HG02763 (cell line): Measurements from ENCODE around the gene CFAP46.
"Not testable (repeated sequence)": the region's sequence is repeated elsewhere in the genome, so short reads cannot be mapped to it uniquely, and the experiment has no call there.

Experiments used
- ATAC-seq: cut with Tn5 transposase; IDR thresholded peaks from one replicate; pipeline ENCODE4 v1.9.1; 2021; ENCODE audit warnings: mild to moderate bottlenecking, moderate library complexity; ENCODE audit not compliant: unreplicated experiment

Gene CFAP46

DNA sequence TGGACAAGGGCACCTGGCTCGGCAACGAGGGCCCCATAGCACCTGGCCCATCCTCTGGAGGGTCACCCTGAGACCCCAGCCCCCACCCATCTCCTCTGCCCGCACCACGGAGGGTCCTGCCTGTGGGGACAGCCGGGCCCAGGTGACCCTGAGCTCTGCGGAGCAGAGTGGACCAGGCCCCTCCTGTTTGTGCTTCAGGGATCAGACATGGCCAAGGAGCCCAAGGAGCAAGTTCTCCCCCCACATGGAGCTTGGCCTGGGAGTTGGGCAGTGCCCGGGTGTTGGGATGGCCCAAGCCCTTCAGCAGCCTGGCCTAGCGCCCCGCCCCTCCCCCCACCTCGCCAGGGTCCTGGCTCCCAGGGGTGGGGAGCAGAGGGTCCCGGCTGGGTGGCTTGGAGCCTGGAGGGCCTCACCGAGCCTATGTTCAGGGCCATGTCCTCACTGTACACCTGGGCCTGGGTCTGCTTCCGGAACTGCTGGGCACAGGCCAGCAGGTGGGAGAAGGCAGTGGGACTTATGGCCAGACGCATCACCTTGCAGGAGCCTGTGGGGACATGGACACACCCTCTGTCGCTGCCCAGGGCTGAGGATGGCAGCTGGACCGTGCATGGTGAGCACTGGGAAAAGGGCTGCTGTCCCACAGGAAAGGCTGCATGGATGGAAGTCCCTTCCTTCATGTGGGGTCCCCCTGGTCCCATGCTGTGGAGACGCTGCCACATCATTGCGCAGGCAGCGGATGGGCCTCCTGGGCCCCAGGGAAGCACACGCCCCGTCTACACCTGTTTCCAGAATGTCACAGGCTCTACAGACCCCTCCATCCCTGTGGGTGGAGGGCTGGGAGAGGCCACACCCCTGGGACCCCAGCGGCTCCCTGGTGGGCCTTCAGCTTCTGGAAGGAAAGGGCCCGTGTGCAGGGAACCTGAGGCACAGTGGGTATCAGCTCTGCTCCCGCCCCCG is 107.2 kb downstream of the CFAP46 start:
- no peak for ATAC-seq

GRCh38 chr10:132834311-132834761 is 108.0 kb downstream of the CFAP46 start:
- ATAC-seq: no peak

DNA sequence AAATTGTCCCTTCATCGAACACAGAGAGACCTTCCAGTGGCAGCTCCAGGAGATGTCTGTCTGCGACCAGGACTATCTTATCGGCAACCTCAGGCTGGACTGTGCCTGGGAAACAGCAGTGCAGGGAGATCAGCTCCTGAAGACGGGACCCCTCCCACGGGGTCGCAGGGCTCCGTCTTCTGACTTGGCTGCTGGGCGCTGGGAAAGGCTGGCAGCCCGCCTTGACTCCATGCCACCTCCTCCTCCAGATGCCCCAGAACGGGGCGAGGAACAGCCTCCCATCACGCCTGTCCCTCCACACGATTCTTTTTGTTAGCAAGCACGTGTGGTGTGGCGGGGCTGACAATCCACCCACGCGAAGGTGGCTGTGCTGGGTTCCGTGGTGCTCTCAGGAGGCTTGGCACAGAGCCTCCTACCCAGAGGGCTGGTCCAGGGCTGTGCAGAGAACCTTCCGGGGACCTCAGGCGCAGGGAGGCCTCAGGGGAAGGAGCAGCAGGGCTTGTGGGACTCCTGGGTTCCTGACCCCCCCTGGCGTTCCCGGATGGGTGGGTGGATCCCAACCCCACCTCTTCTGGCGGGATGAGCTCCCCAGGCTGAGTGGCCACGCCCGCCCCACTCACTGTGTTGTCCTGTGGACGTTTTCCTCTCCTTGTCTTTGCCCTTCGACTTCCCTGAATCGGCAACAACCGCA is 108.8 kb downstream of the CFAP46 start:
- no peak for ATAC-seq

- ATAC-seq: no peak
These were observed 110.0 kb downstream of the CFAP46 start for GRCh38 chr10:132832186-132832969.

DNA sequence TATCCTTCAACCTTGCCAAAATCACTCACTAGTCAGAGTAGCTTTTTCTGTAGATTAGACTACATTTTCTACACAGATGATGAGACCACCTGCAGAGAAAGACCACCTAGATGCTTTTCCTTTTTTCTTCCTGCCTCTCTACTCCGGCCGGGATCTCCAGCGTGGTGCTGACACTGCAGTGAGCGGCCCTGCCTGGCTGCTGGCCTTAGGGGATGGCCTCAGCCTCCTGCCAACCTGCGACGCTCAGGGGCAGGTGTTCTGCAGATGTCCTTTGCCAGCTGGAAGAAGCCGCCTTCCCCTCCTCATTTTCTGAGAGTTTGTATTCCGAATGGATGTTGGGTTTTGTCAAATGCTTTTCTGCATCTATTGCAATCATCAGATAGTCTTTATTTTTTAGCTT is 113.0 kb downstream of the CFAP46 start:
- ATAC-seq: no peak

- no peak for ATAC-seq
These were observed 113.7 kb downstream of the CFAP46 start for GRCh38 chr10:132828681-132829080.

- no peak for ATAC-seq
These were observed 114.4 kb downstream of the CFAP46 start for GRCh38 chr10:132827861-132828539.

- no peak for ATAC-seq
These were observed 115.0 kb downstream of the CFAP46 start for GRCh38 chr10:132827423-132827789.

DNA sequence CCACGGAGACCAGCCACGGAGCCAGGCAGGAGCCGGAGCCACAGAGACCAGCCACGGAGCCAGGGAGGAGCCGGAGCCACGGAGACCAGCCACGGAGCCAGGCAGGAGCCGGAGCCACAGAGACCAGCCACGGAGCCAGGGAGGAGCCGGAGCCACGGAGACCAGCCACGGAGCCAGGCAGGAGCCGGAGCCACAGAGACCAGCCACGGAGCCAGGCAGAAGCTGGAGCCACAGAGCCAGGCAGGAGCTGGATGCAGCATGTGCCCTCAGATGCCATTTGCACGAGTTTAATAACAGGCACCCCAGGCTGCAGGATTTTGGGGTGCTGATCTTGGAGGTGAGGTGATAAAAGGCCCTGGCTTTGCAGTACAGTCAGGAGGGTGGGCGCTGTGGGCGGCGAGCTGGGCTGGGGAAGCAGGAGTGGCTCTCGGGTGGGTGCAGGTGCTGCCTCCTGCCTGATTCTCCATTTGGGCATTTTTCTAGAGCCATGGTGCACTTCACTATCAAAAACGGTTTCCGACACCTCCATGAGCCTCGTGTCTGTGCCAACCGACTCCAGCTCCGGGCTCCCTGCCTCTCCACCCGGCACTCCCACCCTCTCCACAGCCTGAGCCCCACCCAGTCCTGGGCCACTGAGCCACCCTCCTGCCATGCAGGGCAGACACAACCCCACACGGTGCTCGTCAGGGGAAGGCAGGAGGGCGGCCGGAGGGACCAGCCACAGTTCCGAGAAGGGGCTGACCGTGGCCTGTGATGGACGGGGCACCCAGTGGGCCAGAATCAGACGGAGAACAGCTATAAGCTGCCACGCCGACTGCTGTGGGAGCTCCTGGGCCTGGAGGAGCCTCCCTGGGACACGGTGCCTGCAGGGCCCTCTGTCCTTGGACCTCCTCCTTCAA is 115.6 kb downstream of the CFAP46 start:
- no peak for ATAC-seq

- not testable (repeated sequence) for ATAC-seq
These were observed 116.4 kb downstream of the CFAP46 start for GRCh38 chr10:132825783-132826523.

DNA sequence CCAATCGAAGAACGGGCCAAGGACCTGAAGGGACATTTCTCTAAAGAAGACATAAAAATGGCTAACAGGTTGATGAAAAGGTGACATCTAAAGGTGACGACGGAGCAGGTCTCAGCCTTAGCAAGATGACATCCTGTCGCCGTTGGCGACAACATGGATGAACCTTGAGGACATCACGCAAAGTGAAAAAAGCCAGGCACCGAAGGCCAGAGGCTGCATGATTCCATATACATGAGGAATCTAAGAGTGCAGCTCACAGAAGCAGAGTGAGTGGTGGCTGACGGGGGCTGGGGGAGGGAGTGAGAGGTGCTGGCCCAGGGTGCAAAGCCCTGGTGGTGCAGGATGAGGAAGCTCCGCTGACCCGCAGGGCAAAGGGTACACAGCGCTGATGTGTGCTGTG is 122.3 kb downstream of the CFAP46 start:
- ATAC-seq: no peak

DNA sequence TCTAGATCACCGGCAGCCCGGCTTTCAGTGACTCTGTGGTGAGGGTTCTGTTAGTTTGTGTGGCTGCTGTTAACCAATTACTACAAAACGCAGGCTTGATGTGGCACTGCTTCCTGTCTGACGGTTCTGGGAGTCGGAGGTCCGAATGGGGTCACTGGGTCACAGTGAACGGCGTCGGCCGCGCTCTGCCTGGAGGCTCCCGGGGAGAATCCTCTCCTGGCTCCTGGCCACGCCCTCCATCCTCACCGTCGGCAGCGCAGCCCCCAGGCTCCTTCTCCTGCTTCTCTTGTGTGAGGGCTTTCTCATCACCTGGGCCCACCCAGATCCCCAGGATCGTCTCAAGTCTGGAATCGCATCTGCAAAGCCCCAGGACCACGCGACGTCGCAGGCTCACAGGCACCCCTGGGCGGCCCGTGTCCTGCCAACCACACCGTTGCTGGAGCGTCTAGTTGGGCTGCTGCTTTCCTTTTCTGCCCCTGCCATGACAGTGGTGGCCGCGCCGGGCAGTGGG is 124.6 kb downstream of the CFAP46 start:
- no peak for ATAC-seq

DNA sequence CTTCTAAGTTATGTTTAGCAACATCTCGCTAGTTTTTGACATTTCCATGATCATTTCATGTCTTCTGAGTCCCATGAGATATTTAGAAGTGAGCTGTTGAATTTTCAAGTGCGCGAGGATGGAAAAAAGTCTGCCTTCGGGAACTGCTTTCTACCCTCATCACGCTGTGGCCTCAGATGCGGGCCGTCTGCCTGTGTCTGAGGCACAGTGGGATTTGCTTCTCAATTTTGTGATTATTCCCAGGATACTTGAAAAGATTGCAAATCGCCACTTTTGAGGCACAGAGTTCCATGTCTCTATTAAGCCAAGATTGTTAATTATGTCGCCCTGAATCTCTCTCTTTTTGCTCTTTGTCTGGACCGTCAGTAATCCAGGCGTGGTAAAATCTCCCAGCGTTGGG is 125.7 kb downstream of the CFAP46 start:
- ATAC-seq: no peak

- ATAC-seq: no peak
These were observed 127.1 kb downstream of the CFAP46 start for GRCh38 chr10:132815168-132815857.

- ATAC-seq: no peak
These were observed 127.9 kb downstream of the CFAP46 start for GRCh38 chr10:132814469-132814856.

DNA sequence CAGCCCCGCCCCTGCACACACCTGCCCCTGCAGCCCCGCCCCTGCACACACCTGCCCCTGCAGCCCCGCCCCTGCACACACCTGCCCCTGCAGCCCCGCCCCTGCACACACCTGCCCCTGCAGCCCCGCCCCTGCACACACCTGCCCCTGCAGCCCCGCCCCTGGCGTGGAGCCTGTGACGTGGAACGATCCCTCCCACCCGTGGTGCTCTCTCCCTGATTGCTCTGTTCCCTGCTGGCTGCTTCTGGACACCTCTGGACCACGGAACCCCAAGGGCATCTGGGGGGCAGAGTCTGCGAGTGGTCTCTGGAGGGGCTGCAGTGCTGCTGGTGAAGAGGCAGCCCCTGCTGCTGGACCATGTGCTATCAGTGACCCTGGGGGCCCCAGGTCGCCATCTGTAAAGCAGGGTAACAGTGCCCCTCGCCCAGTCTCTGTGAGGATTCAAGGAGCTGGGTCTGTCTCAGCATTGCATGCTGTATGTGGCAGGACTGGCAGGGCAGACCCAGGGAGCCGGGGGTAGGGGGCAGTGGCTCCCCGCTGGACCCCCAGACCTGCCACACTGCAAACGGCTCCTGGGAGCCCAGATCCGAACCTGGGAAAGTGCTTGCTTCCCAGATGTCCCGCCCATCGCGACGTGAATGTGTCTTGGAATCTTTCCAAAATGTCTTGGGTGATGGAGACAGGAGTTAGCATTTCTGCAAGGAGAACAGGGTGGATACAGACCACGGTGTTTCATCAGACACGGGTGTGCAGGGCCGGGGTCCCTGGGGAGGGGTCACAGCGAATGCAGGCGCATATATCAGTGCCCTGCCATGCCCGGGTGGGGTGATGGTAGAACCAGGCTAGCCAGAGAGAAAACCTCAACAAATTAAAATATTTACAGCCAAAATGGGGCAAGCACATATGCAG is 128.6 kb downstream of the CFAP46 start:
- no peak for ATAC-seq

GRCh38 chr10:132813001-132813401 is 129.4 kb downstream of the CFAP46 start:
- no peak for ATAC-seq
